Erythroblast (primary cell): ENCODE data around the gene GSTO2.

ENCODE experiments used
- GATA1 ChIP-seq: IDR thresholded peaks from 2 replicates; pipeline ENCODE4 v1.6.1; 2011; ENCODE audit warnings: low read depth, mild to moderate bottlenecking, control low read depth, low read length, moderate library complexity
- POLR2A ChIP-seq: IDR thresholded peaks from 2 replicates; pipeline ENCODE4 v1.6.1; 2011; ENCODE audit warnings: mild to moderate bottlenecking, low read length

DNA sequence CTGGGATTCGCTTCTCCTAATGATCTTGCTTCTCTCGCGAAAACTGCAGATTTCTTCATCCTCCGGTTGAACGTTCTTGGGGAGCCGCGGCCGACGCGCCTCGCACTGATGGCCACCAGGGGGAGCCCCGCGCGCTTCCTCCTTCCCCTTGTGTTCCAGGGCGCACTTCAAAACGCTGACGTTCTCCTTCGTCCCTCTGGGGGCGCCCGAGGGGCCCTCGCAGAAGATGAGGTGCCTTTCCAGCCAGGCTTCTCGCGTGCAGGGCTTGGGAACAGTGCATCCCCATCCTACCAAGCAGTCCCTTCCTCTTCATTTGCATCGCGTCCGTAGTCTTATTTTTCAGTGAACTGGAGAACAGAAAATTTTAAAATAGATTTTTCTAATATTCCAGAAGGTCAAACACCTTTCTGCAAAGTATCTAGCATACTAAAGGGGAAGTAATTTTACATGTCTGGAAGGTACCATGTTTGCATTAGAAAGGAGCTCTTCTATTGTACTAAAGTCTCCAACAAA lies 22.5 kb downstream of the GSTO2 start:
- no peak for TF ChIP-seq POLR2A
- no peak for TF ChIP-seq GATA1
